GM18498 (cell line): ENCODE measurements around the gene PLXNC1.
A peak's percentile ranks its signal among the peaks of the same experiment; 100 is the strongest.

Source experiments
- ATAC-seq: cut with Tn5 transposase; IDR thresholded peaks from one replicate; pipeline ENCODE4 v1.9.1; 2021; ENCODE audit warnings: mild to moderate bottlenecking, moderate library complexity; ENCODE audit not compliant: unreplicated experiment

The PLXNC1 gene

DNA sequence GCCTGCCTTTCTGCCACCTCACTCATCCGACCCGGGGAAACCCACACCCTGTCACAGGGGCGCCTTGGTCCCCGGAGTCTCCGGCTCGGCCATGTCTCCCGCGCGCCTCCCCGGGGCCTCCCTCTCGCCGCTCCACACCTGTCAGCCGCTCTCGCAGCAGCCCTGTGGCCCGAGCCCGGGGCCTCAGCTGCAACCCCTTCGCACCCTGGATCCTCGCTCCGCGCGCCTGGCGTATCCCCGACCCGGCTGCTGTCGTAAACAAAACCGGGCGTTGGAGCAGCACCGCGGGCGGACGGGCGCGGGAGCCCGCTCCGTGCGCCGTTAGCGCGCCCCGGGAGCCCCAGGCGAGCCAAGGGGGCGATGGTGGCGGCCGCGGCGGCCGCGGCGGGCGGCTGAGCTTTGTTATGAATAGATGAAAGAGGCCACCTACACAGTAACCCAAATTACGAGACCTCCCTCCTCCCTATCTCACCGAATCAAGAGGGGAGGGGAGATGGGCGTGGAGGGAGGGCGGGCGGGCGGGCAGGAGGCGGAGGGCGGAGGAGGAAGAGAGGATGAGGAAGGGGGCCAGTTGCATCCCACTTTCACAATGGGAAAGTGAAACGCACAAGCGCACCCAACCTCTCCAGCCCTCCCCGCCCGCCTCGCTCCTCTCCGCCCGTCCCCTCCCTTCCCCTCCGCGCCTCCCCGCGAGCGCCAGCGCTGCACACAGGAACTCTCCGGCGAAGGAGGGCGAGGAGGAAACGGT is at the start of gene PLXNC1:
PLXNC1 (plus strand) TSS at position 587 of the 748 bp plus-strand sequence. CDS start 395 bp downstream, outside the sequence.
- ATAC-seq = peak; percentile 46

DNA sequence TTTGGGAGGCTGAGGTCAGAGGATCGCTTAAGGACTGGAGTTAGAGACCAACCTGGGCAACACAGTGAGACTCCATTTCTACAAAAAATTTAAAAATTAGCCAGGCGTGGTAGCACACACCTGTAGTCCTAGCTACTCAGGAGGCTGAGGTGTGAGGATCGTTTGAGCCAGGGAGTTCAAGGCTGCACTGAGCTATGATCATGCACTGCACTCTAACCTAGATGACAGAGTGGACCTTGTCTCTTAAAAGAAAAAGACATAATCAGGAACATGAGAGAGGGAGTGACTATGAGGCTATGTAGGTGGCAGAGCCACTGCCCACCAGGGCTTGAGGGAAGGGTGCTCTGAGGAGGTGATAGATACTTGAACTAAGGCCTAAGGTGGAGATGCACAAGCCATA is 49.2 kb upstream of the PLXNC1 start:
- ATAC-seq = no peak

DNA sequence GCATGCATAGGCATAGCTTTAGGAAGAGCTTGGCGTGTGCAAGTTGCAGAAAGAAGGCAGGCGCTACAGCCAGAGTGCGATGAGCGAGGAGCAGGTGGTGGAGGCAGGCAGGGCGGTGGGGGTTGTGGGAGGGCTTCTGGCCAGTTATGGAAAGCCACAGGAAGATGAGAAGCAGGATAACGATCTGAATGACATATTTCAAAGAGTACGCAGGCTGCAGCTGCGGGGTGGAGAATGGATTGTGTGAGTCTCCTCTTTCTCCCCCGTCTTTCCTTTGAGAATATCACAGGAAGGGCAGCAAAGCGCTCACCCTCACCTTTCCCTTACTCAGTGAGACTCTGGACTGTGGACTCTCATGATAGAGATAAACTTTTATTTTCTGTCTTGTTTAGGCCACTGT is 48.7 kb upstream of the PLXNC1 start:
- no peak for ATAC-seq

DNA sequence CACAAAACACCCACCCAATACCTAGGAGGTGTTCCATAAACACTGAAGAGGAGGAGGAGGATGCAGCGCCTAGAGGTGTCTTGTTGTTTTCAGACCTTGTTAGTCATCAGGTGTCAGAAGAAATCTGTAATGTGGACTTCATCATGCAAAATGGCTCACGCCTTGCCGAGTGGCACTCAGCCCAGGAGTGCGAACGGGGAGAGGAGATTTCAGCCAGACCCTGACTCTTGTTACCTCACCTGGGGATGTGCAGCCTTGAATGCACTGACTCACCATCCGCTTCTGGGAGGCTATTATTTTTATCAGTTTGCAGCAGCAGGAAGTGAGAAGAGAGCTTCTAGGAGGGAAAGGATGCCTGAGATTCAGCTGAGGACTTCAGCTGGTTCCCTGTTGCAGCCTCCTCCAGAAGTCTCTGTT is 48.2 kb upstream of the PLXNC1 start:
- ATAC-seq = no peak

DNA sequence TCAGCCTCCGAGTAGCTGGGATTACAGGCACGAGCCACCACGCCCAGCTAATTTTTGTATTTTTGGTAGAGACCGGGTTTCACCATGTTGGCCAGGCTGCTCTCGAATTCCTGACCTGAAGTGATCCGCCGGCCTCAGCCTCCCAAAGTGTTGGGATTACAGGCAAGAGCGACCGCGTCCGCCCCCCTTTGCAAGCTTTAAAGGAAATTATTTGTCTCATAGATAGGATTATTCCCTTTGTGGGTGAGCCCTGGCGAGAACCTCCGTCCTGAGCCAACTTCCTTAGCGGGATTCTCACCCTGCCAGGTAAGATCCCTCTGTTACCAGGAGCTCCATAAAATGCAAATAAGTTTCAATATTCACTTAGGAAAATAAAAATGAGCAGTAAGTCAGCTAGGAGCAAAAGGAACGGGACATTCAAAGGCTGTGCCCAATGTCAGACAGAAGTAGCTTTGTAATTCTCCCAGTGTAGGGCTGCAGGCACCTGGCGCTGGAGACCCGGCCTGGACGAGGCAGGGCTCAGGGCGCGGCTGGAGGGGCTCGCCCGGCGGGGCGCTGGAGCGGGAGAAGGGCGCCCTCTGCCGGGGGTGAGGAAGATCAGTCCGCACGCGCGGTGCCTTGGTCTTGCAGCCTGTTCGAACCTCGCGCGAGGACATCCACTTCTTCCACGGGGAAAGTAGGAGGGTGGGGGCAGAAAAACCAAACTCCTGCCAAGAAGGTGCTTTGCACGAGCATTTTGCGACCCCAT is 47.2 kb upstream of the PLXNC1 start:
- ATAC-seq = peak; percentile 63

DNA sequence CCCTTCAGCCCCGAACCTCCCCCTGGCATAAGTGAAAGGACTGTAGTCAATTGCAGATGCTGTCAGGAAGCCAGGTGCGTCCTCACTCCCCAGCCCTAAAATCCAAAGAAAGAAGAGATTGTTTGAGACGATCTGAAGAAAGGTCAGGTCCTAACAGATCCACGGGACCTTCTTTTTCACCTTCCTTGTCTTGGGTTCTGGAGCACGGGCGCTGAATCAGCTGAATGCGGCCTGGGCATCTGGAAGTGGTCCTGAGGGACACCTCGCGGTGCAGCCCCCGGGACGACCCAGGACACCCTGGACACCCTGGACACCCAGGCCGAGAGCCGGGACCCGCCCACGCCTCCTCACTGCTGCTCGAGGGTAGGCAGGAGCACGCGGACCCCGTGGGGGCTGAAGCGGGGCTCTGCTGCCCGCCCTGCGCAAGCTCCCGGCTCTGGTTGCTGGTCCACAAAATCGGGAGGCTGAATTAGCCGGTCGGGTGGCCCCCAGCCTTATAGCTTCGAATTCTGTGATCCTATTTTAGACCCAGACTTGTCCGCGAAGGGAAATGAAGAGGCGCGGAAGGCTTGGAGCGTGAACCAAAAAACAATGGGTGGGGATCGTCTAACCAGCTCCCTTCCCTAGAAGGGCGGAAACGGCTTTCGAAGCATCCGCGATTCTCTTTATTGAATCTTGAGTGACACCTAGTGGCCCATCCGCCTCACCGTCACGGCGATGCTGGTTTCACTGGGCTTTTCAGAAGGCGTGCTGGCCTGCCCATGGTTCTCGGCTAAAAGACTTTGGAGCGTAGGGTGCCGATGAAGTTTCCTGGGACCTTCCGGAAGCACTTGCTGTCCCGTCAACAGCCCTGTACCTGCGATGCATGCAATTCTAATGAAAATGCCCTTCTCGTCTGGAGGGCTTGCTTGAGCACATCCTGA is 46.4 kb upstream of the PLXNC1 start:
- peak; percentile 85 for ATAC-seq

DNA sequence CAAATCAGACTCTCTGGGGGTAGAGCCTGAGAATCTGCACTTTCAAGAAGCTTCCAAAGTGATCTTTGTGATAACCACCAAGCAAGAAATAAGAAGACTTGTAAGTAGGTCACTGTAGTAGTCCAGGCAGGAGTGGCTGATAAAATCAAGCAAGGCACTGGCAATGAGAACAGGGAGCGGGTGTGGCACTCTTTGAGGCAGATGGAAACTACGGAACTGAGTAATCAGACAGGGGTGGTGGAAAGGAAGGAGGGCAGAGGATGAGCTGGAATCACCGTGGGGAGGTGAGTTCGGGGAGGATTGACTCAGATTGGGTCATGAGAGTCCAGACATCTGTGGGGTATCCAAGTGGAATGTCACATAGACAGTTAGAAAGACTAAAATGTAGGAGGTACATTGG is 44.4 kb upstream of the PLXNC1 start:
- ATAC-seq = no peak

DNA sequence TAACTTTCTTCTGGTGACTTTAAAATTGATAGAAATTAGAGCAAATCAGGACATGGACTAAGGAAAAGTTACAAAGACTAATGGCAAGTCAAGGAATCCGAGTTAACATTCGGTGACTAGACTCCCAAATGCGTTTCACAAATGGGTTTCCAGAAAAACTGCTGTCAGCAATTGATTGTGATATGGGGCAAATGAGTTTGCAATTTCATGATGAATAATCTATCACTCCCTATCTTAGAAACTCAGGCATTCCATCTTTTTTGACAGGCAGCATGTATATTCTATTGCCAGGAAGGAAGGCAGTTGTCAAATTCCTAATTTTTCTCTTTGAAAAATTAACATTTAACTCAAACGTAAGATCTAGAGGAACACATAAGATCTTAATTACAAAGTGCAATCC is 40.5 kb upstream of the PLXNC1 start:
- no peak for ATAC-seq

DNA sequence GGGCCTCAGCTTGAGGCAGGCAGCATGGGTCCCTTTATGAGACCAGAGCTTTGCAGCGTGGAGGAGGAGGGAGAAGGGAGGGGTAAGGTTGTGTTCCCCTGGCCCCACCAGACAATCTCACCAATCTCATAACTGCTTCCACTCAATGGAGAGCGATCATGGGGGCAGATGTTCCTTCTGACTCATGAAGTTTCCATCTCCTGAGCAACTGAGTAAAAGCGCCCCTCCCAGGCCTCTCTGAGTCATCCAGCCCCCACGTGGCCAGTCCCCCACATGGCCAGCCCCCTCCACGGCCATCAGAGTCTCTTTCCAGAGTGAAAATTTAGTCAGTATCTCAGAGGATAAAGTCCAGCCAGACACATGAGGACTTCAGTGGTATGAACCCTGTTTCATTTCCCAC is 39.2 kb upstream of the PLXNC1 start:
- ATAC-seq = no peak

DNA sequence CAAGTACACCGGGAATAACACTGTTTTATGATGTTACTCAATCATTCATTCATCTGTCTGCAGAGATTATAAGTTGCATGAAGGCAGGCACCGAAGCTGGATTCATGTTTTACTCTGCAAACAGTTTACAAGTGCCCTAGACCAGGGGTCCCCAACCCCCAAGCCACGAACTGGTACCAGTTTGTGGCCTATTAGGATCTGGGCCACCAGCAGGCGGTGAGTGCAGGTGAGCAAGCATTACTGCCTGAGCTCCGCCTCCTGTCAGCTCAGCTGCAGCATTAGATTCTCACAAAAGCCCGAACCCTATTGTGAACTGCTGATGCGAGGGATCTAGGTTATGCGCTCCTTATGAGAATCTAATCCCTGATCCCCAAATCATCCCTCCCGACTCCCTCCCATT is 38.1 kb upstream of the PLXNC1 start:
- no peak for ATAC-seq

DNA sequence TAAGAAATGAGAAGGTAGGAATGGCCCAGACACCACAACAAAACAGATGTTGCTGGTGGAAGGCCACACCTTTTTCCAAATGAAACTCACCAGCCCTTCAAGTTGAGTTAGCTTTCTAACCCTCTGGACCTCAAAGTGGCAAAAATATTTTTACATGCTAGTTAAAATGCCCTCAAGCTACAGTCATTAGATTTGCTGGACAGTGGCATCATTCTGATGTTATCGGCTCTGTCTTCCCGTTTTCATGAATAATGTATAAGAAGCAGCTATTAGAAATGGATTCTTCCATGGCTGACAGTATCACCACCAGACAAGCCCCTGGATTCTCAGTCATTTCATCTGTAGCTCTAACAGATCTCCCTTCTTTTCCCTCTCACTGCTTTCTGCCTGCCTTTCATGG is 37.1 kb upstream of the PLXNC1 start:
- ATAC-seq = no peak

DNA sequence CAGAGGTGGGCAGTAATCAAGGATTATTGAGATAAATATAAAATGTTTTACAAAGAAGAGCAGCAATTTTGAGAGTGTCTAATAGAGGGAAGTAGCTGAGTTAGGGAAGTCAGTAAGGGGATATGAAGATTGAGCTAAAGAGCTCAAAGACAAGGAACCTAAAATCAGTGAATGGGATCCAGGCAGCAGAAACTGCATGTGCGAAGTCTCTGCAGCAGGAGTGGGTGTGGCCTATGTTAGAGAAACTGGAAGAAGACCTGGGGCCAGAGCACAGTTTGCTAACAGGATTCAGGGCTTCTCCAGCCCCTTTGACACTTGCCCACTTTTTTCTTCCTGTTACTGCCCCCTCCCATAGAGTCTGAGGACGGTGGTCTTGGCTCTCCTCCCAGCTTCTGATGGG is 36.3 kb upstream of the PLXNC1 start:
- no peak for ATAC-seq

DNA sequence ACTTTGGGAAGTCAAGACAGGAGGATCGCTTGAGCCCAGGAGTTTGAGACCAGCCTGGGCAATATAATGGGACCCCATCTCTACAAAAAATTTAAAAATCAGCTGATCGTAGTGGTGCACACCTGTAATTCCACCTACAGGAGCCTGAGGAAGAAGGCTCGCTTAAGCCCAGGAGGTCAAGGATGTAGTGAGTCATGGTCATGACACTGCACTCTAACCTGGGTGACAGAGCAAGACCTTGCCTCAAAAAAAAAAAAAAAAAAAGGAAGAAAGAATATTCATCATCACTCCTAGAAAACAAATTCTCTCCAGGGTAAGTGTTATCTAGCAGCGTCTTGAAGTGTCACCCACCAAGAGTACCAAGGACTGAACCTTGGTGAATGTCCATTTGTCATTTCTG is 34.2 kb upstream of the PLXNC1 start:
- ATAC-seq = no peak

DNA sequence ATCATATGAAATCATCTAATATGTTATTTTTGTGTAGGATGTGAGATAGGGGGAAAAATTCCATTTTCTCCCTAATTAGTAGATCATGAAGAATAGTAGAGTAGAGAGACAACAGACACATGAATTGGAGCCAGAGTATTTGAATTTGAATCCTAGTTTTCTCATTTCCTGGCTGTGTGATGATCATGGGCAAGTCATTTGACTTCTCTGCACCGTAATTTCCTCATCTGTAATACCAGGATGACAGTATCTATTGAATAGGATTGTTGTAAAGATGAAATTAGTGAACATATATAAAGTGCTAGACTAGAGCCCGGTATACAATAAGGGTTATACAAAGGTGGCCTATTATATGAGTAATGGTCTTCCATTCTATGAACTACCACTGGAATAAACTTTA is 32.2 kb upstream of the PLXNC1 start:
- no peak for ATAC-seq

DNA sequence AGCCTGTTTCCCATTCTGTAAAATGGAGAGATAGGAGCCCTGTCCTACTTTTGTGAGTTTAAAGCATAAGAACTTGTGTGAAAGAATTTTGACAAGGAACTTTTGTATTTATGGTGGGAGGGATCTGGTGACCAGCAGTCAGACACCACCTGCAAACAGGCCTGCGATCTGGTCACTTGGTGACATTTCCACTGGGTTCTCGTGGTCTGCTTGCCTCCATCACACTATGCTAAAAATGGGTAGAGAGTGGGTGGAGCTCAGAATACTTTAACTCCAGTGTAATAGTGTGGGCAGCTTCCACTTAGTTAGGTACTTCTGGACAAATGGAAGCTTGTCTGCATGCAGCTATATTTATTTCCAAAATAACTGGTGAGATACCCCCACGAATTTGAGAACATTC is 26.5 kb upstream of the PLXNC1 start:
- no peak for ATAC-seq

DNA sequence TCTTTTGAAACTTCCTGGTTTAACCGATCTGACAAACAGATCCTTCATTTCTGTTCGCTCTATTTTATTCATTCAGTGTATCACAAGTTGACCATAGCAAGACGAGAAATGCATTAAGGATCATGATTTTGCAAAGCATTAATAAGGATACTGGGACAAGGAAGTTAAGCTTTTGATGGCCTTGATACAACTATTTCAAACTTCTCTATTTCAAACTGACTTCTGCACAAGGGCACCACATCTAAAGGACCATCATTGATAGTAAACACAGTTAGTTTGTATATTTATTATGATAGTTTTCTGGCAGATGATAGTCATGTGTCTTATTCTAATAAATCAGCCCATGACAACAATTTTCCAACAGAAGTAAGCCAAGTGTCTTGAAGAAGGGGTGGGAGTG is 25.8 kb upstream of the PLXNC1 start:
- no peak for ATAC-seq

DNA sequence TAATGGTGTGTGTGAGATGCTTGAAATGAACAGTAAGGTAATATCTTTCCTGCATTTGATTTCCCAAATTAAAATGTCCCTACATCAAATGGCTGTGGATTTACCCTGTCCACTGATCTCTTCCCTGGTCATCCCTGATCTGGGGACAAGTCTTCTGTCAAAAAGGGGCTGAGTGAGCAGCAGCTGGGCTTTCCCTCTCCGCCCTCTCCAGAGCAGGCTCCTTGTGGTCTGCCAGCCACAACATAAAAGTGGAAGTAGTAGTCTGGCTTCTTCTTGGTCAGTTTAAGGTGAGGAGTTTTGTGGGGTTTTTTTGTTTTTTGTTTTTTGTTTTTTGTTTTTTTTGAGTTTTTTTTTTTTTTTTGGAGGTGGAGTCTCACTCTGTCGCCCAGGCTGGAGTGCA is 25.2 kb upstream of the PLXNC1 start:
- ATAC-seq = no peak

DNA sequence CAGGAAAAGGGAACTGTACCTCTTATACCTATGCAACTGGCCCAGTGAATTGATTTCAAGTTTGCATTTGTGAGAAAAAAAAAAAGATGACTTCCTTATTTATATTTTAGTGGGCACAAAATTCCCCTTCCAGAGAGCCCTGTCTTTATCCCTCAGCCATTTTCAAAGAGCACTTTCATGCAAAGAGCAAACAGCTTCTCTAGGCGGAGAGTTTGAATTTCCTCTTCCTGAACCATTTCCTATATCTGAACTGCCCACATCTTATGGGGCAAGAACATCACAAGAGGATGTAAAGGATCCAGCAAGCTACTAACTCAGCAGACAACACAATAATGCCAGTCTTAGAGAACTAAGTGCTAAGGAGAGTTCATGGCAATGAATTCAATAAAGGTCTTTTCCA is 22.3 kb upstream of the PLXNC1 start:
- ATAC-seq = no peak

DNA sequence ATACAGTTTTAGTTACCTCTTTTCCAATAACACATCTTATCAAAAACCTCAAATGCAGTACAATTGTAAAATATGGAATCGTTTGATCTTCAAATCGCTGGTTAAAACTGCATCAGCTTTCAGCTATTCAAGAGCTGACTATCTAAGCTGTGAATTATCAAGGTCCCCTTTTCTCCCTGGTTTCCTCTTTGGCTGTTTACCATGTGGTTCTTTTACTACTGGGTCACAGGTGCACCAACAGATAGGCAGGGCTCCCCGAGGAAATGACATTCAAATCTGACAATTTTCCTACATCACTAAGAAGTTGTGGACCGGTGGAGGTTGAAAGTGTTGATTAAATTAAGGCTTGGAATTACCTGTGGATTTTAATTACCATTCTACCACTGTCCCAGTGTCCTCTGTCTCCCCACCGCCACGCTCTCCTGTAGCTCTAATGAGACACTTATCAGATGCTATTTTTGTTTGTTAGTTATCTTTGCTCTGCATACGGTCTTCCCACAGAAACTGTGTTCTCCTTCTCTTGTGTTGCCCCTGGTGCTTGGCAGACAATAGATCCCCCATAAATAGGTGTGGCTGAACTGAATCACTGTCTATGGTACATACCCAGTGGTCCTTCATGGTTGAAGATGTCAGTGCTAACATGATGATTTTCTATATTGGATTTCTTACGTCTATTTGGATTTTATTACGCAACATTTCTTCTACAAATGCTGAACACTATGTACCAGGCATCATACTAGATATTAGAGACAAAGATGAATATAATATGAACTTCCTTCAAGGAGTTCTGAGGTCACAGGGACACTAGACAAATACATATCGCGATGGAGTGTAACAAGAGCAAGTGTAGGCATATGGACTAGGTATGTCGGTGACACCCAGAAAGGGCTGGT is 20.9 kb upstream of the PLXNC1 start:
- no peak for ATAC-seq

DNA sequence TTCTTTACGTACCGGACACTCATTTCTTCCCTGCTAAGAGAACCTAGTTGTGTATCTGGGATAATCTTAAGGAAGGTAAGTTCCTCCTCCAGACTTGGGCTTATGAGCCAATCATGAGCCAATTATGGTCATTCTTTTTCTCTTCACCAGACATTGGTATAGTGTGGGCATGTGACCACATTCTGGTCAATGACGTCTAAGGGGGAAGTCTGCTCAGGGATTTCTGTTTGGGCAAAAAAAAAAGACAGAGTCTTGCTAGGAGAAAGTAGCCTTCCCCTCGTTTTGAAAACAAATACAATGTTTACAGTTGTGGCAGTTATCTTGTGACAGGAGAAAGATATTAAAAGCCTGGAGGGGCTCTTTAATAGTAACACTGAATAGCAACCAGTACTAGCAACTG is 20.1 kb upstream of the PLXNC1 start:
- no peak for ATAC-seq
